ENCODE data around the gene AMBN.

The AMBN gene, protein sequence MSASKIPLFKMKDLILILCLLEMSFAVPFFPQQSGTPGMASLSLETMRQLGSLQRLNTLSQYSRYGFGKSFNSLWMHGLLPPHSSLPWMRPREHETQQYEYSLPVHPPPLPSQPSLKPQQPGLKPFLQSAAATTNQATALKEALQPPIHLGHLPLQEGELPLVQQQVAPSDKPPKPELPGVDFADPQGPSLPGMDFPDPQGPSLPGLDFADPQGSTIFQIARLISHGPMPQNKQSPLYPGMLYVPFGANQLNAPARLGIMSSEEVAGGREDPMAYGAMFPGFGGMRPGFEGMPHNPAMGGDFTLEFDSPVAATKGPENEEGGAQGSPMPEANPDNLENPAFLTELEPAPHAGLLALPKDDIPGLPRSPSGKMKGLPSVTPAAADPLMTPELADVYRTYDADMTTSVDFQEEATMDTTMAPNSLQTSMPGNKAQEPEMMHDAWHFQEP

DNA sequence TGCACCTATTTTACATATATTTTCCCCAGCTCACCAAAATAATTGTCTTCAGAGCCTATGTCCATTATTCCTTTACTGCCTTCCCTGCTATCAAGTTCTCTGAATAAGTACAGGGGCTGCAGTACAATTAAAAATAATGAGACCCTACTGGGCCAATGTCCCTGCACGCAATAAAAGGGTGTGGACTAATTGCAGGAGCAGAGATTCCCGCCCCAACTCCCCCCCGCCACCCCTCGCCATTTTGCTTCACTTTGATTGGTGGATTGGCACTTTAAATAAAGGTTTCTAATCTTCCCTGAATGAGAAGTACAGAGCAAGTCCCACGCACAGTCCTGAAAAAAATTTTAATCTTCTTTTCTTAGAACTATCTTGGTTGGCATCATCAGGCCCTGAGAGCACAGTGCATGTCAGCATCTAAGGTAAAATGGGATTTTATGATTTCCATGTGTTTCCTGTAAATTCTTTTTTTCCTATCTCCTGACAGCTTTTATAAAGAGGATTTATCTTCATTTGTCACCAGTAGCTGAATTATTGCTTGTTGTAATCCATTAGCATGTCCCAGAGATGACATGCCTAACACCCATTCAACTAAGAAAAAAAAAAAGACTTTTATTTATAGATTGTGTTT is at the start of gene AMBN:
Gene AMBN (plus strand): TSS at position 302 of the 628 bp plus-strand sequence. CDS start 103 bp downstream, at position 405.
- DNase-seq (ENCODE audit: low read depth, low spot score): no peak

DNA sequence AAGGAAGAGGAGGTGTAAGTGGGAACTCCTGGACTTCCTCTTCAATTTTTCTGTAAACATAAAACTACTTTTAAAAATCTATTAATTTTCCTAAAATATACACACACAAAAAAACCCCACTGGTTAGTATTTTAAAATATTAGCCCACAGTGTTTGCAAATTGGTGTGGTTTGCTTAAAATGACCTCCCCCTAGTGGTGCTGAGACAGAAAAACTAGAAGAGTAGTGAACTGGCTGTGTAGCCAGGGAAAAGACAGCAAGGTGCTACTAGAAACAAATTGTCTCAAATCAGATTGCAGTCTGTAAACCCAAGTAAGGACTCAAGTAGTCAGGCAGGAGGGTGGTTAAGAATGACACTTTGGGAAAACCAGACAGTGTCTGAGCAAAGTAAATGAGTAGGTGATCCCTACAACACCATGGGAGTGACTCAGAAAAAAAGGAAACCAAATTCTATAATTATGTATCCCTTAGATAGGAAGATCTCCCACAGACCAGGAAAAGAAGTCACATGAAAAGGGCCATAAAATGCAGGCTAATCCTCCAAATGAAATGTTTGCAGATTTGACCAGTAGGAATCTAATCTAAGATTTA is 47.7 kb upstream of the AMBN start:
- DNase-seq (ENCODE audit: low read depth, low spot score): no peak

DNA sequence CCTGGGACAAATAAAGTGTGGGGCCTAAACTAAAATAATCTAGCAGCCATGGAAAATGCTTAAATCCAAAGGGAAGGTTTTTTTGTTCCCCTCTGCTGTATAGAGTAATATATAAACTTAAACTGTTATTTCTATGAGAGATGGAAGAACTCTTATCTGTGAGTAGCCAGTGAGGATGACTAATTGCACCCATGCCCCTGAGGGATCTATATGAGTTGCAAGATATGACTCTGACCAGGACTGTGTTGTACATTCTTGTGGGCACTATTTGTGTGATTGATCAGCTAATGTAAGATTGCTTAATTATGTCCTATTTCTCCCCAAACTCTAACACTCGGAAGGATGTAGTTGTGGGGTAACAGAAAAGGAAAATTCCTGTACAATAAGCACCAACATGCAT is 35.2 kb upstream of the AMBN start:
- no peak for DNase-seq (ENCODE audit: low read depth, low spot score)

DNA sequence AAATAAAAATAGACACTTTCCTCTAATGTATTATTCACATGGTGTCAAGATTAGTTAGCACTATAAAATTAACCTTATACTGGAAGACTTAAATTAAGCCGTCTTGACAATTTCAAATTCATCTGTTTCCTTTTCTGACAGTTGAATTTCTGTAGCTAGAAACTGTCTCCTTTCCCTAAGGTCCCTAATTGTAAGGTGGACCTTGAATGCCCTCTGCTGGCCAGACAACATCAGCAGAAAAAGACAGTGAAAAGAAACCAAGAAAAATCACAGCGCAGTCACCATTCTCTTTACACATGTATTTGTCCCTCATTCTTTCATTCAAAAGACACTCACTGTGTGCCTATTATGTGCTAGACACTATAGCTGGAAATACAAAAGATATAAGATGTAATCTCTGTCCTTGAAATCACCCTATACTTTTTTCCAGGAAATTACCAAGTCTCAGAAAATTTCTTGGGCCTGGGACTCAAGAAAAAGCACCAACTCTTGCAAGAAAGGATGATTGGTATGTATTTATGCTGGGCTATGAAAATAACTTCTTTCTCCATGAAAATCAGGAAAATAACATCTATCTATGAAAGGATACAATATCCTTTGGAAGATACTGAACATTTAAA is 32.7 kb upstream of the AMBN start:
- DNase-seq (ENCODE audit: low read depth, low spot score): peak; percentile 15

DNA sequence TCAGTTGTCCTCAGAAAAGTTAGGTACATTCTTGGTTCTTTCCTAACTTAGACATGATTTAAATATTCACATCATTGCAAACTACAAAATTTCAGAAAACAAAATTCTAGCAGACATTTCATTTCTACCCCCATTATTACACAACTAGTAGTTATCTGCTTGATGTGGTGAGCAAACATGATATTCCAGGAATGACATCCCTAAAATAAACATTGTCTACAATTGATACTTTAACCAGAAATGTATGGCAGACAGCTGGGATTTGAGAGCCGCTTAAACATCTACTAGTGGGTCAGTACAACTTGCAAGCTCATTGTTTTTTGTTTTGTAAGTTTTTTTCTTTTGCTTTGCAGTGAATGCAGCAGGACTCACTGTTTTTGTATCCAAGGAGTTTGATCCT is 32.1 kb upstream of the AMBN start:
- DNase-seq (ENCODE audit: low read depth, low spot score): no peak

DNA sequence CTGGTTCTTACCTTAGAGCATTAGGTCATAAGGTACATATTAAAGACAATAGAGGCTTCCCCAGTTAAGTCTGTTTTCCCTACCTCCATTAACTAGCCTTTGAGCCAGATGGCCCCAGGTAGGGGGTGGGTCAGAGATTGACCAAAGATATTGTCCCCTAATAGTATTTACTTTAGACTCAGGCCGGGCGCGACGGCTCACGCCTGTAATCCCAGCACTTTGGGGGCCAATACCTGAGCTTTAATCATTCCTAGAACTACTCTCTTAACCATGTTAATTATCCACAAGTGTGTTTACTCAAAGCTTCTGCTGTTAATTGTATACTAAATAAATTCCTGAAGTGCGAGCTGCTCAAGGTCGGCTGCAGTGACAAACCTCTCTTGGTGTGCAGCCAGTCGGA is 28.0 kb upstream of the AMBN start:
- DNase-seq (ENCODE audit: low read depth, low spot score): no peak

DNA sequence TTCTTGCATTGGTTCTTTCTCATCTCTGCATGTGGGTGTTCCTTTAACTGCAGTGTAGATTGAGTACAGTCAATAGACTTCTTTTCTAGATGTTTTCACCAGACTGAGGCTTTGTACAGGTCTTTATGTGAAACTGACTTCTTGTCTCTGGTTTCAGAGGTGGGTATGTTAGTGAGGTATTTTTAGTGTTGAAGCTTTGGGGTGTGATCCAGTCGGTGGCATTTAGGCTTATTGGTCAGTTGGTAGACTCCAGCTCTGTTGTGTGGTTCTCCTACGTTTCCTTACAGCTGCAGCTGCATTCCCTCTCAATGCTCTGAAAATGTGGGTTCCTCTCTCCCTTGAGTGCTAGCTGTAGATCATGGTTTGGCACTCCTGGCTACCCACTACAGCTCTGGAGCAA is 21.3 kb upstream of the AMBN start:
- no peak for DNase-seq (ENCODE audit: low read depth, low spot score)

DNA sequence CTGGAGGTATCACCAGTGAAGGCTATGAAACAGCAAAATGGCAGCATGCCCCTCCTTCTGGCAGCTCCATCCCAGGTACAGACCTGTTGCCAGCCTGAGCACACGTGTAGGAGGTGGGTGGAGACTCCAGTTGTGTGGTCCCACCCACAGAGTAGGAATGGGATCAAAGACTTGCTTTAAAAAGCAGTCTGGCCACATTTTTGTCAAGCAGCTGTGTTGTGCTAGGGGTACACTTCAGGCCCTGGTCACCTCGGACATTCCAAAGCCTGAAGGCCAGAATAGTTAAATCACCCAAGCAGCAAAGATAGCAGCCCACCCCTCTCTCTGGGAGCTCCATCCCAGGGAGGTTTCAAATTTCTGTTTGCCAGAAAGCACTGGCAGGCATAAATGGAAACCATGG is 20.3 kb upstream of the AMBN start:
- DNase-seq (ENCODE audit: low read depth, low spot score): no peak

DNA sequence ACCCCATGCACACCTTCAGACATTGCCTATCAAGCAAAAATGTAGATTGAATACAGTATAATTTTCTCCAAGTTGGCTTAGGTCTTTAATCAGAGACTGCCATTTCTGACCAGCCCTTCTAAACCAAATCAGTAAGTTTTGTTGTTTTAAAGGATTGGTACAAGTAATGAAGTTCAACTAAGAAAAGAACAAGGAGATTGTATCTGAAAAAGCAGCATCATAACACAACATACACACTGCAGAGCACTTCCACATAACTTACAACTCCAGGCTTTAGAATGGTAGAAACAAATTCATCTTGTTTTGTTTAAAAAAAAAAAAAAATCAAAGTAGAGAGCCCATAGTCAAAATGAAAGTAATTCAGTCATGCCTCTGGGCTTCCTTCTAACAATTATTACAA is 16.1 kb upstream of the AMBN start:
- no peak for DNase-seq (ENCODE audit: low read depth, low spot score)

DNA sequence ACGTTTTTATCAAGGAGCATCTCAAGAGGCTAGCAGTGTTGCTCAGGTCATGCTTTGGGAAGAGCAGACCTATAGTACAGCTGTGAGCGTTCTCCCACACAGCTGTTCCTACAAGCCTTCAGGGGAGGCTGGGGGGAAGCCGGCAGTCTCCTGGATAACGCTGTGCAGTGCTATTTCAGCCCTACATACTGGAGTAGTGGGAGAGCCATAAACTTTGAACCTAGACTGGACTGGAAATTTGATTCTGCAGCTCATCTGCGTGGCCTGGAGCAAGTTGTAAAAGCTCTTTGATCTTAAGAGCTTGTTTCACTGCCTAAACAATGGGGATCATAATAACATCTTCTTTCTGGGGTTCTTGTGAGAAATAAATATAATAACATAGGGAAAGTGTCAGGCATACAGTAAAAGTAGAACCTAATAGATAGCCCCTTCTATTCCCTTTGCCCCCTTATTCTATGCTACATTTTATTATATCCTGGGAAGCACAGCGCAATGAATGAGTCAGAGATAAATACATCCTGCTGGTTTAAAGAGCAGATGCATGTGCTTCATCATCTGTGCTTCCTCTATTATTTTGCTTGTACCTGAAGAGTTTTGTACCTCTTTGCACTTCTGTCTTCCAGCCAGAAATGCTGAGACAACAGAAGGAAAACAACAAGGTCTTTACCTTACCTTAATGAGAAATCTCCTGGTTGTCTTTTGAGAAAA is 14.7 kb upstream of the AMBN start:
- no peak for DNase-seq (ENCODE audit: low read depth, low spot score)

DNA sequence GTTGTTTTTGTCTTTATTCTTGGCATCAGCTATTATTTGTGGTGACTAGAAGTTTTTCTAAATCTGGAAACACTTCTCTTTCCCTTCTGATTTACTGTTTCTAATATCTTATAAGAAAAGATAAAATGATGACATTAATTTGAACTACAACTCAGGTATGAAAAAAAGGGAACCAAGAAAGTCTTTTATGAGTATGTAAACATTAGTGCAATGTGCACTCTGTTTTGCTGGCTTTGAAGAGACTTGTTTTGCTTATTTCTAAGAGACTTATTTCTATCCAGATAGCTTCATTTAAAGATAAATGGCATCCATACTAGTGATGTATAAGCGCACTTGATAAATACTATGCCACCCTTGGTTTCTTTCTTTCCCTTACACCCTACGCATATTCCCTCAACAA is 10.1 kb upstream of the AMBN start:
- no peak for DNase-seq (ENCODE audit: low read depth, low spot score)

DNA sequence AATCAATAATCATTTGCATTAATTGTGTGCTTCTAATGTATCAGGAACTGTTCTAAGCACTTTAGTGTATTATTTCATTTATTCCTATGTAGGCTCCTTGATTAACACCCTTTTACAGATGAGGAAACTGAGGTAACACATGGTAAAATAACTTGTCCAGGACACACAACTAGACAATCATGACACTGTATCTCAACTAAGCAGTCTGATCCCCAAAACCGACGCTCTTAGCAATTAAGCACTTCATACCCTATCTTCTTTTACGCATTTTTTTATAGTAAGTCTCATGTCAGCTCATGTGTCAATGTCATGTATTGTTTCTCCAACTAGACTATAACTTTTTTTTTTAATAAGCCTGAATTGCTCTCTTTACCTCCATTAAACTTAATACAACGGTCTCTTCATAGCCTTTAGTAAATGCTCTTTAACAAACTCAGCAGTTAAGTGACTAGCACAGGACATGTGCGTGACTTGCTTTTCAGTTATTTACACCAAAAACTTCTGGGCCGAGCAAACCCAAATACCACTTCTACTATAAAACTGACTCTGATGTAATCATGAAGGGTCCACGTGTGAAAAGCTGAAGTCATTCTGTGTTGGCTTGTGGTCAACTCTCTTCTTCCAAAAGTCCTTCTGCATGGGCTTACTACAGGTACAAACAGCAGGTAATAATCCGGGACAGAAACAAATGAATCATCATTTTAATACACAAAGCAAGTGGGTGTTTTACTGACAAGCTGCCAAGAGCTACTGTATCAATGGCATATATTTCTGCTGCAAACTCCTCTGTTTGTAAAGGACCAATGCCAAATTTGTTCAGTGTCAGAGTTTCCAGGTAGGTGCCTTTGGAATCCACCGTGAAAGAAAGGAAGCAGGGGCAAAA is 7.9 kb upstream of the AMBN start:
- DNase-seq (ENCODE audit: low read depth, low spot score): no peak

DNA sequence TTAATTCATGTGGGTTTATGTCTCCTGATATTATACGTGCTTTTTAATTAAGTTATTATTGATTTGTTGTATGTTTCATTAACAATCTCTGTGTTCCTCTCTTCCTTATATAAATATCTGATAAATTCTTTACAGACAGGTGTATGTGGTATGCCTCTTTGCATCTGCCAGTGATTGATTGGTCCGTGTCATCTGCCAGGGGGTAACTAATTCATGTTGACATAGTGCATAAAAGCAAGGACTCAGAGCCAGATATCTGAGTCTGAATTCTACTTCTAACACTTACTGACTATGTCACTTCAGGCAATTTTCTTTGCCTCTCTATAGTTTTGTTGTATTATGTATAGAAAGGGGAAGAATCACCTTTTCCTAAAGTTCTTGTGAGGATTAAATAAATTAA is 5.2 kb upstream of the AMBN start:
- no peak for DNase-seq (ENCODE audit: low read depth, low spot score)

DNA sequence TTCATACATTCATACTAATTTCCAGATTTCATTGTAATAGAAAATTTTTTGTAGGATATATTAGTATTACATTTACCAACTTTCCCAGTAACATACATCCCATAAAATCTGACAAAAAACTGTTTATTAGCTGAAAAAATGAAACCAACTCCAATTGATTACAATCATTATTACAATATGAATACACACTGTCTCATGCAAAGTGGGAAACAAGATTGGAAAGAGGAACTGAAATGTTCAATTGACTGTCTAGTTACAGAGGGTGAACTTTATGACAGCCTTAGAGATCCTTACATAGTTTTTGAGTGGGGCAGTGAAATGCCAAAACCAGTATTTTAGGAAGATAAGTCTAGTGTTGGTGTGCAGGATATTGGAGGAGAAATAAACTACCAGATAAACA is 2.3 kb upstream of the AMBN start:
- DNase-seq (ENCODE audit: low read depth, low spot score): no peak

DNA sequence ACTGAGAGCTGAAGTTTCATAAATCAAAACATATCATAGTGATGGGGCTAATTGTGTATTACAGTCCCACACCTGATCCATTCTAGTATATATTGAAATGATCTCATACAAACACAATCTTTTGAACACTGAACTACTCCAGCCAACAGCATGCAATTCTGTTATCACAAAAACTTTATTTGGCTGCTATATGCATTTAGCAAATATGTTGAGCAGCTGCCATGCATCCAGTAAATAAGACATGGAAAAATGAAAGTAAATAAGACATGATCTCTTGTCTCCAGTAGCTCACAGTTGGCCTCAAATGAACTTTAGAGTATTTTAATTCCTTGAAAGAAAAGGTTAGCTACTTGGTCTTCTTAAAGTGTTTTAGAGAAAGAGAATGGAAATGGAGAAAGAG is 2.1 kb downstream of the AMBN start:
- no peak for DNase-seq (ENCODE audit: low read depth, low spot score)

DNA sequence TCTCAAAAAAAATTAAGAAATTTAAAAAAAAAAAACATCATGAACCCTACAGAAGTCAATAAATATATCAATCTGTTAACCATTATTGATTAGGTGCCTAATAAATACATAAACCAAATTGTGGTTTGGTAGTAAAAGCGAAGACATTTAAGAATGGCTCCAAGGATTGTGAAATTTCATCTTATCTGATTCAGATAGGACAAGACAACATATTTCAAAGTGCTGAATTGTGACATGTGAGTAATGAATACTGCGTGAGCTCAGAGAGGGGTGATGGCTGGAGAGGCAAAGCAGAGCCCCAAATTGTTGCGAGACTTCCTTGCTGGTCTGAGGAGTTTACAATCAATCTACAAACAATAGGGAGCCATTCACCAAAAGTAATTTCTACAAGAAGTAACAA is 8.2 kb downstream of the AMBN start:
- DNase-seq (ENCODE audit: low read depth, low spot score): no peak

DNA sequence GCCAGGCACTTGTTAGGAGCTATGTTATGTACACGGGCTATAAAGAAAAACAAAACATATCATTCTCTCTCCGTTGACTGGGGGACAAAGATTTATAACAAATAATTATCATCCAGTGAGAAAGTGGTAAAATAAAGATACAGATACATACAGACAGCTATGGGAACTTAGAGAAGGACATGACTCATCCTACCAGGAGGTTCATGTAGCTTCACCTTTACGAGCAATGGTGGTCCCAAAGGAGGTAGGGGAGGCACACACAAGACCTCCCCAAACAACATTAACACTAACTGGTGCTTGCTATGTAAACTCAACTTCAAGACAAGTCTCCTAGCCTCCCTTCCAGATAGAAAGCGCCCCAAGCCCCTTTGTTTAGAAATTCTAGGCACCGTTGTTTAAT is 8.9 kb downstream of the AMBN start:
- DNase-seq (ENCODE audit: low read depth, low spot score): no peak

DNA sequence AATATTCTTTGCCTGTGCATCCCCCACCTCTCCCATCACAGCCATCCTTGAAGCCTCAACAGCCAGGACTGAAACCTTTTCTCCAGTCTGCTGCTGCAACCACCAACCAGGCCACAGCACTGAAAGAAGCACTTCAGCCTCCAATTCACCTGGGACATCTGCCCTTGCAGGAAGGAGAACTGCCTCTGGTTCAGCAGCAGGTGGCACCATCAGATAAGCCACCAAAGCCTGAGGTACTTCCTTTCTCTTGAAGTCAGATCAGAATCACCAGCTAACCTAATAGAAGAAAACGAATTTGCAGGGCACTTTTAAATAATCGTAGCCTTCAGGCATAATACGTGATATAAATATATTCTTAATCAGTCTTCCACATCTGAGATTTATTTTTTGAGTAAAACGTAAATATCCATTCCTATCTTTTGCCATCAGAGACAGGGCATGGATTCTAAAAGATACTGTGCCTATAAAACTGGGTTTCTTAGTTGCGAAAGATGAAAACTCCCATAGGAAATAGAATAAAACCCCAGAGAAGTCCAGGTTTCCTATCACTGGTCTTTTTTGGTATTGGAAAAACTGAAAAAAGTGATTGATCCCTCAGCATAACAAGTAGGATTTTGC is 9.5 kb downstream of the AMBN start:
- DNase-seq (ENCODE audit: low read depth, low spot score): peak; percentile 13

DNA sequence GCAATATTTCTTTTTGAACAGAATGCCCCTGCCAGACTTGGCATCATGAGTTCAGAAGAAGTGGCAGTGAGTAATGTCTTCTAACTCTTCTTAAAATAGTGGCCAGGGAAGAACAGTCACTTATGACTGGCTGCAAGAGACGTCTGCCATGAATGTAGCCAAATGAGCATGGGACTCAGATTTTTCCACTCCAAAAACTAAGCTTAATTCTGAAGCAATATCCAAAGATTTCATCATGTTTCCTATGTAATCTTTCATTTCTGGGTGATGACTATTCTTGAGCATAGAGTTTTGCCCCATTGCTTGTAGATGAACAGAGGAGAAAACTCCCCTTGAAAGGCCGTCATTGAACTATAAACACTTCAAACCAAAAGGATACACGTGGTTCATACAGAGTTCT is 11.8 kb downstream of the AMBN start:
- no peak for DNase-seq (ENCODE audit: low read depth, low spot score)

DNA sequence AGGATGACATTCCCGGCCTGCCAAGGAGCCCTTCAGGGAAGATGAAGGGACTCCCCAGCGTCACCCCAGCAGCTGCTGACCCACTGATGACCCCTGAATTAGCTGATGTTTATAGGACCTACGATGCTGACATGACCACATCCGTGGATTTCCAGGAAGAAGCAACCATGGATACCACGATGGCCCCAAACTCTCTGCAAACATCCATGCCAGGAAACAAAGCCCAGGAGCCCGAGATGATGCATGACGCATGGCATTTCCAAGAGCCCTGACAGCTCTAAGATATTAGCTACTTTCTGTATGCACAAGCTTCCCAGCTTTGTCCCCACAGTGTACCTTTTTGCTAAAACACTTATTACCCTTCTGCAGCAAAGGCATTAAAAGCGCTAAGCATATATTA is 14.4 kb downstream of the AMBN start:
- no peak for DNase-seq (ENCODE audit: low read depth, low spot score)
